NCI-H748 treated with DMSO at 0.1 percent for 48 hours (cell line): ENCODE data around the gene ZNF75A.

Source experiments
- DNase-seq: peaks from one replicate; lab custom pipeline; 2025; lab: John Stamatoyannopoulos, UW

The ZNF75A gene

DNA sequence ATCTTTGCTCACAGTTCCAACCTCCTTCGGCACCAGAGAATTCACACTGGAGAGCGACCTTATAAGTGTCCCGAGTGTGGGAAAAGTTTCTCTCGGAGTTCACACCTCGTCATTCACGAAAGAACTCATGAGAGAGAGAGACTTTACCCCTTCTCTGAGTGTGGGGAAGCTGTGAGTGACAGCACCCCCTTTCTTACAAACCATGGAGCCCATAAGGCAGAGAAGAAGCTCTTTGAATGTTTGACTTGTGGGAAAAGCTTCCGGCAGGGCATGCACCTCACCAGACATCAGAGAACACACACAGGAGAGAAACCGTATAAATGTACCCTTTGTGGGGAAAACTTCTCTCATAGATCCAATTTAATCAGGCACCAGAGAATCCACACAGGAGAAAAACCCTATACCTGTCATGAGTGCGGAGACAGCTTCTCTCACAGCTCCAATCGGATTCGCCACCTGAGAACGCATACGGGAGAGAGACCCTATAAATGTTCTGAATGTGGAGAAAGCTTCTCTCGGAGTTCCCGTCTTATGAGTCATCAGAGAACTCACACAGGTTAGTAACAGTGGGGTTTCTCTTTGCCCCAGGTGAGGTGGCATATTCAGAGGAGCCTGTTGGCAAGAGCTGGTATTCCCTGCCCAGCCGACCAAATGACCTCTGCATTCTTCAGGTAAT, 15.2 kb upstream of the ZNF75A start:
- DNase-seq, result no peak

DNA sequence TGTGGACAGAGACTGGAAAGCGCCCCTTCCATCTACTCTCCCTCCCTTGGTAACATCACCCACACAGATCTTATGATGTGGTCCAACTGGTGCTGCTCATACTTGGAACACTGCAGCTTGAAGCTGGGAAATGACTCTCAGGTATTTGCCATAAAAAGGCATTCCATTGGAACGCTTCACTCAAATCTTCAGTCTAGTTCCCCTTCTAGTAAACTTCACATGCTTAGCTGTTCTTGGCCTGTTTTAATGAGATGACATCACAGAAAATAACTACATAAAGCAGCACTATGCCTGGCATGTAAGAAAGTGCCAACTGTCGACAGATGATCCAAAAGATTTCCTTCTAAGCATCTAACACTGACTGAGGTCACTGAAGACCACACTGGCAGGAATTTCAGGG, 12.7 kb upstream of the ZNF75A start:
- DNase-seq, result no peak

GRCh38 chr16:3295209-3295608, 10.1 kb upstream of the ZNF75A start:
- no peak for DNase-seq

DNA sequence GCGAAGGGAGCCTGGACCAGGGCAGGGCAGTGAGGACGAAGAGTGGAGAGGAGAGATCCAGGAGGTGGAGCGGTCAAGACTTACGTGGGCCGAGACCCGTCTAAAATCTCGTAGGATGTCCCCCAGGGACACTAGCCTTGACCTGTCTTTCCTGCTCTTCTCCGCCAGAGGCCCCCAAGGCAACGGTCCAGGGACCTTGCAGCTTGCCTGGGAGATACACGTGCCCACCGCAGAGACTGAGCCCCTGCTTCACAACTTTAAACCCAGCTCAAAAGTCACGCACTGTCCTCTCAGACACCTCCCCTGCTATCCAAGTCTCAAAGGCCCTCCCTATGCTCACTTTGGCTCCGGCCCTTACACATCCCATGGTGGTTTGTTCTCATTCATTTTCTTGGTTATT, 9.5 kb upstream of the ZNF75A start:
- DNase-seq, result no peak

- DNase-seq, result no peak
These were observed 927 bp upstream of the ZNF75A start for GRCh38 chr16:3304370-3304769.

DNA sequence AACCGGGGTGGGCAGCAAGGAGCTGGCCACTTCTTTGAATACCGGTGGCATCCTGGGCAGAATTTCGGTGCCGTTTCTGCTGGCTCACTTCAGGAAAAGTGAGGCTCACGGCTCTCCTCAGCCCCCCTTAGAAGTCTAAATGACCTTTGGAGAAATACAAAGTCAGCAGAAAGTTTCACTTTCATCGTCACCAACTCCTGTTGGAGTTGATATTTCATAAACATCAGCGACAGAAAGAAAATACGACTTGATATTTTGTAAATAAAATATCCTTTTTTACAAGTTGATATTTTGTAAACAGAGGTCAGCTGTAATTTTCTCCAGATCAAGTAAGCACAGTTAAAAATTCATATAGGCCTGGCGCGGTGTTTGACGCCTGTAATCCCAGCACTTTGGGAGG, 781 bp downstream of the ZNF75A start:
- DNase-seq, result no peak

- no peak for DNase-seq
These were observed 6.2 kb downstream of the ZNF75A start for GRCh38 chr16:3311496-3311895.

- no peak for DNase-seq
These were observed 12.2 kb downstream of the ZNF75A start for GRCh38 chr16:3317315-3317999.

DNA sequence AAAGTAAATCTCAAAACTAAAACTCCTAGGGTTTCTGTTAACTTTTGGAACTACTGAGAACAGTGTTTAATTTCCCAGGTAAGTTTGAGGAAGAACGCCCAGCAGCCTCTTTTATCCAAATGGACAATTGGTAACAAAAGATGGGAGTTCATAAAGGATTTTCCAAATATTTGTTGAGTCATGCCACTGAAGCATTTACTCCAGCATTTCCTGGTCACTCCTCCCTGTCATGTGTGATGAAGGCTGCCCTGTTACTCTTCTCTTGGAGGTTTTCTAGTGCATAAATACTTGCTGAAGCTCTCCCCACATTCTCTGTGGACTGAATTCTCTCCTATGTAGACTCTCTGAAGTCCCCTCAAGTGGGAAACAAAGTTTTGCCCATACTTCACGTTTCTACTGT, 16.5 kb downstream of the ZNF75A start:
- DNase-seq, result no peak

- DNase-seq, result no peak
These were observed 22.2 kb downstream of the ZNF75A start for GRCh38 chr16:3327514-3327913.

GRCh38 chr16:3328104-3328503, 22.8 kb downstream of the ZNF75A start:
- DNase-seq, result no peak

DNA sequence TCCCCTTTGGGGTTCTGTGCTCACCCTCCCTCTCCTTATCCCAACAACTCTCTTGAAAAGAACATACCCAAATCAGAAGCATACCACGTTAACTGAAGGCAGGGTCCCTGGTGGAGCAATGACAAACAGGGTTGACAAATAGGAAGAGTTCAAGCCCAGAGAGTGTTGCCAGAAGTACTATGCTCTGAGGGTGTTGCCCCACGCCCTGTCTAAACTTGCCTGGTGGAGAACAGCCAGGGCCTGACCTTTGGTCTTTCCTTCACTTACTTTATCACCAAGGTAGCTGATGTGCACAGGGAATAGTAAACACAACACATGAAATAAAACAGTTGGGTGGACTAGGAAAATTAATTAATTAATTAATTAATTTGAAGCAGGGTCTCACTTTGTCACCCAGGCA, 23.3 kb downstream of the ZNF75A start:
- DNase-seq, result no peak

DNA sequence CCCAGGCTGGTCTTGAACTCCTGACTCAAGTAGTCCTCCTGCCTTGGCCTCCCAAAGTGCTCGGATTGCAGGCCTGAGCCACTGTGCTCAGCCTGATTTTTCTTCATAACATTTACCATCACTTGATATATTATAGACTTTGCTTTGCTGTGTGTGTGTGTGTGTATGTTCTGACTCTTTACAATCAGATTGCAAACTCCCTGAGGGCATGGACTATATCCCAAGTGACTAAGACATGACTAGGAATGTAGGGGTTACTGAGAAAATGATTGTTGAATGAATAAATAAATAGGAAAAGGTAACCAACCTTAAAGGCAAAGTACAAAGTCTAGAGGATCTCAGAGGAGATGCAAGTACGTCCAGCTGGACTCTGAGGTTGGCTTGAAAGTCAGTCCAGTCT, 40.7 kb downstream of the ZNF75A start:
- DNase-seq, result no peak

DNA sequence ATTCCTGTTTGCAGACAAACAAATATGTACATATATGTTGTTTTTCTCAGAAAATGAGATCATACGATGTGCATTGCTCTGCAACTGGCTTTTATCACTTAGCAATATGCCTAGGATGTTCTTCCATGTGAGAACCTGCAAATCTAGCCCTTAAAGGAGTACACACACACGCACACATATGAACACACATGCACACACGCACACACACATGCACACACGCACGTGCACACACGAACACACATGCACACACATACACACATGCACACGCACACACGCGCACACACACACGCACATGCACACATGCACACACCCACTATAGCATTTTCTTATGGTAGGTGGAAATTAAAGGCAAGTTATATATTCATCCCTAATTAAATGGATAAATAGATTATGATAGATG, 42.3 kb downstream of the ZNF75A start:
- DNase-seq, result no peak

GRCh38 chr16:3348547-3349167, 43.4 kb downstream of the ZNF75A start:
- DNase-seq, result no peak

DNA sequence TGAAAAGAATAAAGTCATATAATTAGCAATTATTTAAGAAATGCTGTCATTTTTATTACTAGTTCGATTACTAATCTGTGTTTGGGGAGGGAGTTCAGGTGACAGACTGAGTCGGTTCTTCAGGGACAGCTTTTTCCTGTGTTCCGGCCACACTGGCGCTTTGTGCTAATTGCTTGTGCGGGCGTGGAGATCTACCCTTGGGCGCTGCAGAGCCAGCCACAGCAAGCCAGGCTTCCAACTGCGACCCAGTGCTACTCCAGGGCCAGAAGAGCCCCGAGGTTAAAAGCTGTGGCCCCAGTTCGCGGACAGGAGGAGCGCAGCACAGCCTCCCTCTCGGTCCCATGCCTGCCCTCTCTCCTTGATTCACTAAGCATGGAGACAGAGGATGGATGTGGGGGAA, 43.9 kb downstream of the ZNF75A start:
- no peak for DNase-seq

GRCh38 chr16:3355589-3355988, 50.3 kb downstream of the ZNF75A start, which contains the start of gene OR2C1:
Gene OR2C1 (plus strand): TSS chr16:3355889. CDS start chr16:3355941, 52 bp downstream.
- DNase-seq, result no peak

DNA sequence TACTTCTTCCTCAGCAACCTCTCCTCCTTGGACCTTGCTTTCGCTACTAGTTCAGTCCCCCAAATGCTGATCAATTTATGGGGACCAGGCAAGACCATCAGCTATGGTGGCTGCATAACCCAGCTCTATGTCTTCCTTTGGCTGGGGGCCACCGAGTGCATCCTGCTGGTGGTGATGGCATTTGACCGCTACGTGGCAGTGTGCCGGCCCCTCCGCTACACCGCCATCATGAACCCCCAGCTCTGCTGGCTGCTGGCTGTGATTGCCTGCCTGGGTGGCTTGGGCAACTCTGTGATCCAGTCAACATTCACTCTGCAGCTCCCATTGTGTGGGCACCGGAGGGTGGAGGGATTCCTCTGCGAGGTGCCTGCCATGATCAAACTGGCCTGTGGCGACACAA, 50.8 kb downstream of the ZNF75A start:
- no peak for DNase-seq

GRCh38 chr16:3358871-3359270, 53.6 kb downstream of the ZNF75A start:
- no peak for DNase-seq

DNA sequence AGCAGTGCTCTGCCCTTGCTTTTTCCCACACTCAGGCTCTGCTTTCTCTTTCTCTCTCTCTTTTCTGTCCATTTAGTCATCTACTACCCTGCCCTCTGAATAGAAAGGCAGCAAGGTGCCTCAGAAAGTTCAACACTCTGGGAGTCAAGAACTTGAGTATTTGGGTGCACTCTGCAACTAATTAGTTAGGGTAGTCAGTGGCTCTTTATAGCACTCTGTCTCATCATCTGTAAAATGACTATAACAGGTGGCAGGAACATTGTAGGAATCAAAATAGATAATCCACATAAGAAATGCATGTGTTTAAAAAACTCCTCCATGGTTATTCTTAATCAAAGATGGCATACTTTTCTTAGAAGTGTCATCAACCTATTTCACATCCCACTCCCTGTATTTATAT, 57.6 kb downstream of the ZNF75A start:
- no peak for DNase-seq

DNA sequence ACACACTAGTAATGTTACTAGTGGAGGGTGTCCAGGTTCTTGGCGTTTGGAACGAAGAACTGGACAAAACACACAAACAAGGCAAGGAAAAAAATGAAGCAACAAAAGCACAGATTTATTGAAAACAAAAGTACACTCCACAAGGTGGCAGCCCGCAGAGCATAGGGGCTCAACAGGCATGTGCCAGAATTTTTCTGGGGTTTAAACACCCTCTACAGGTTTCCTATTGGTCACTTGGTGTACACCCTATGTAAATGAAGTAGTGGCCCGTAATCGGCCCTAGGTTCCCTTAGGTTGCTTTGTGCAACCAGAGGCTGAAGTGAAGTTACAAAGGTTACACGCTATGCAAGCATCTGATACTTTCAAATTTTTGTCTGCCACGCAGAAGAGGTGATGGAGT, 58.5 kb downstream of the ZNF75A start:
- no peak for DNase-seq

DNA sequence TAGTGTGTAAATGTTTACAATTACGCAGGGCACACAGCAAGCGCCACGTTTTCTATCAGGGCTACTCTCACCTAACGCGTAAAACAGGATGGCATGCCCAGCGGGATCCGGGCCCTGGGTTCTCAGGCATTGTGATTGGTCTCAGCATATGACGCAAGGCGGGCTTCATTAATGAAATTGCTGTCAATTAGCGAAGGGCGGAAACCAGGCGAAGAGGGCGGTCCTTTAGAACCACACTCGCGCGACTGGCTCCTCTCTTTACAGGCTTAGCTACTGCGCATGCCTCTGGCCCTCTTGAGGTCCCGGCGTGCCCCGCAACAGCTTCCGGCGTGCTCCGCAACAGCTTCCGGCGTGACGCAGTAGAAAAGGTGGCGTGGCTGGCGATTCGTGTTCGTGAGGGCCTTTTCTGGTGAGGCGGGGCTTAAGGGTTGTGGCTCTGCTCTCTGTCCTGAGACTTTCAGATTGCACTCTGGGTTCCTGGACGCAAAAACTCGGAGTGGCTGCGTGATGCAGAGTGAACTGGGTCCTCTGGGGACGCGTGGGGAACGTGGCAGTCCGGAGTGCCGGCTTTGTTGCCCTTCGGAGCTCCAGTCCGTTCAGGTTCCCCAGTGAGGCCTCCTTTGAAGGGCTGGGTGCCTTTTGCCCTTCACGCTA, 59.6 kb downstream of the ZNF75A start:
- no peak for DNase-seq
